HG02642 (cell line): ENCODE data around the gene ABCA13.

ENCODE experiments used
- ATAC-seq: cut with Tn5 transposase; IDR thresholded peaks from one replicate; pipeline ENCODE4 v1.9.1; 2021; ENCODE audit warnings: mild to moderate bottlenecking; ENCODE audit not compliant: unreplicated experiment, poor library complexity

Gene ABCA13

GRCh38 chr7:48224042-48224441 lies 52.8 kb downstream of the ABCA13 start:
- ATAC-seq, result no peak

DNA sequence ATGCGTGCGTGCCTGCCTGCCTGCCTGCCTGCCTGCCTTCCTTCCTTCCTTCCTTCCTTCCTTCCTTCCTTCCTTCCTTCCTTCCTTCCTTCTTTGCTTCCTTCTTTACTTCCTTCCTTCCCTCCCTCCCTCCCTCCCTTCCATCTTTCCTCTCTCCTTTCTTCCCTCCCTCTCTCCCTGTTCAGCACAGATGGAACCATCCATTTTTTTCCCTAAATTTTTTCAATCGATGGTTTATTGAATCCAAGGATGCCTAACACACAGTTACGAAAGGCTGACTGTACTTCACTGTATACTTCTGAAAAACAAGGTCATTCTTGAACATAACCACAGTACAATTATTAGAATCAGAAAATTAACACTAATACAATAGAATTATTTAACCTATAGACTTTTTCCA lies 53.8 kb downstream of the ABCA13 start:
- no peak for ATAC-seq

- no peak for ATAC-seq
These were observed 66.1 kb downstream of the ABCA13 start for GRCh38 chr7:48237354-48237753.

DNA sequence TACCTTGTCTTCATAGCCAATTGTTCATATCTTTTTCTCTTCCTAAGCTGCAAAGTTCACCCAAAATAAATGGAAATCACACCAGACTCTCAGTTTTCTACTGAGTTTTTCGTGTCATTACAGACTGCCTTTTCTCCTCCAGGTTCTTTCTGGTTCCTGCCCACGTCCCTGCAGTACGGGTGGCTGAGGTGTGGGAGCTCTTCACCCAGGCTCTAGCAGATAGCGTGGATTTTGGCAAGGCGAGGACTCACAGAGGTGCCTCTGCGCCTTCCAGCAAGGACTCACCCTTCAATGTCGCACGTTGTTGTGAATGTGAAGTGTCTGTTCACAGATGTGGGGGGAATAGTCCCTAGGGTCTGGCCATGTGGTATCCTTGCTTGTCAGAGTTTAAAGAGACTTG lies 71.6 kb downstream of the ABCA13 start:
- no peak for ATAC-seq

- no peak for ATAC-seq
These were observed 73.6 kb downstream of the ABCA13 start for GRCh38 chr7:48244864-48245271.

GRCh38 chr7:48245751-48246472 lies 74.7 kb downstream of the ABCA13 start:
- peak; percentile 80 for ATAC-seq

- no peak for ATAC-seq
These were observed 77.9 kb downstream of the ABCA13 start for GRCh38 chr7:48249166-48249565.

DNA sequence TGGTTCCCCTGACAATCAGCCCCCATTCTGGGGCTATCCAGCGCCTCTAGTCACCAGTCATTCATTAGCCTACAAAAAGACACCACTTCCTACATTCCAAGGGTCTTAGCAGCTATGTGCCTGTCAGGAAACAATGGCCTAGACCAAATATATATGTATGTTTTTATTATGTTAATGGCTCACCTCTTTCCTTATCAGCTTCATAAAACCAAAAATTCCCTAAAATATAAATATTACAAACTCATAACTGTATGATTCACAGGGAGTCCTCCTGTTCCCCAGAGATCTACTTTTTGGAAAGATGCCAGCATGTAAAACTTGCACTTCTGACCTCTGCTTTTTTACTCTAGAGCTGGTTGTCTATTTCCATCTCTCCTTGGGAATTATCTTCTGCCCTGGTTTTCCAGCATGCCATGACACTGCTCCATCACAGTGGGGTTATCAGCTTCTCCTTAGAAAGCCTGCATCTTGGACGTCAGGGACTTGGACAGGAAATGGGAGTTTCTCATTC lies 79.2 kb downstream of the ABCA13 start:
- ATAC-seq, result no peak

GRCh38 chr7:48251766-48252165 lies 80.5 kb downstream of the ABCA13 start:
- peak; percentile 94 for ATAC-seq

DNA sequence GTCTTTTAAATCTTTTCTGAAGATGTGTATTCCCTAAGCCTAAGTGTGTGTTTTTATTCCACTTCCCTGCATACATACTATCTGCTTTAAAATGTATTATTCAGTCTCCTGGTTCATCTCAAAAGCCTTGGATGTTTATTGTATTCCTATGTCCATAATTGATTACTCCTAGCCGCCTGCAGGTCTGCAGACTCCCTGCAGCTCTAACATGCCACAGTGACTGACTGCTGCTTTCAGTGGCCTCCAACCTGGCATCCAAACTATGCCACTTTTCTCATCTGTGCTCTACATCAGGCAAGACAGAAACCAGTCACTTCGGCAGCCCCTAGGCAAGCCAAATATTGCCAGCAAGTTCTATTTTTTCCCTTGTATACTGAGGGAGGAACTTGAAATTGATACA lies 81.7 kb downstream of the ABCA13 start:
- ATAC-seq, result no peak

- peak; percentile 52 for ATAC-seq
These were observed 83.8 kb downstream of the ABCA13 start for GRCh38 chr7:48255046-48255445.

GRCh38 chr7:48259463-48260280 lies 88.4 kb downstream of the ABCA13 start:
- no peak for ATAC-seq

- ATAC-seq, result no peak
These were observed 90.4 kb downstream of the ABCA13 start for GRCh38 chr7:48261696-48262095.

DNA sequence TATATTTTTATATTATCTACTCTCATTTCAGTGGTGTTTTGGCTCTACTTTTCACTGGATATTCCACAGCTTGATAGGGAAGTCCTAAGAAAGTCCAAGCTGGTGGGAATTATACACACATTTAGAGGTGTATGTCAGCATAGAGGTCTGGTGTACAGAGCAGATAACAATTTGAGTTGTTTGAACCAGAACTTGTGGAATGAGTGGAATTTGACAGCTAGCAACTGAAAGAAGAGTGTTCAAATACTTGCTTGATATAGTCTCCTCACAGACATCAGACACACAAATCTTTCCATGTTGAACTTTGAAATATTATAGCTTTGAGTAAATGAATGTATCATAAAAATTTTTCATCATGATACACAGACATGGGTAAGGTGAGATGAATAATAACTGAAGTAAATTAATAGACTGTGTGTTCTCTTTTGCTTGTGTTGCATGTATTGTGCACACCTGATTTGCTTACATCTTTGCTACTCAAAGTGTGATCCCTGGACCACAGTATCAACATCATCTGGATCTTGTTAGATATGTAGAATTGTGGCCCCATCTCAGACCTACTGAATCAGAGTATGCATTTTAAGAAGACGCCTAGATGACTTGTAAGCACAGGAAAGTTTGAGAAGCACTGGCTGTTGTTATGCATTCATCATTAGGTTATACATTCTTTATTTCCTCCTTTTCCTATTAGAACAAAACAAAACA lies 91.5 kb downstream of the ABCA13 start:
- no peak for ATAC-seq

- no peak for ATAC-seq
These were observed 92.0 kb downstream of the ABCA13 start for GRCh38 chr7:48263311-48263650.

DNA sequence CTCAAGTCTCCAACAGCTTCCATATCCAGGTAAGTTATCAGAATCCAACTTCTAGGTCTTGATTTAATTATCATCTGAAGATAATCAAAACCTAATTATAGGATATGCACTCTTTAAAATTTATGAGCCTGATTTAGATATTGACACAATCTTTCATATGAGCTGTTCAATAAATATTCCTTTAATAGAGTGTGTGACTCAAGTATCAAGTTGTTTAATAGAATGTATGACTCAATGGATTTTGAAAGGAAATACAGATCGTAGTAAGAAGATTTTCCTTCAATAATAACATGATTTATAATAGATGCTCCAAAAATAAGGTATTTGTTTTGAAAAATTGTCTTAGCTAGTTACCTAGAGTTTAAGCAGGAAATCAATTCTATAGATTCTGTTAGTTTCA lies 97.8 kb downstream of the ABCA13 start:
- ATAC-seq, result no peak

DNA sequence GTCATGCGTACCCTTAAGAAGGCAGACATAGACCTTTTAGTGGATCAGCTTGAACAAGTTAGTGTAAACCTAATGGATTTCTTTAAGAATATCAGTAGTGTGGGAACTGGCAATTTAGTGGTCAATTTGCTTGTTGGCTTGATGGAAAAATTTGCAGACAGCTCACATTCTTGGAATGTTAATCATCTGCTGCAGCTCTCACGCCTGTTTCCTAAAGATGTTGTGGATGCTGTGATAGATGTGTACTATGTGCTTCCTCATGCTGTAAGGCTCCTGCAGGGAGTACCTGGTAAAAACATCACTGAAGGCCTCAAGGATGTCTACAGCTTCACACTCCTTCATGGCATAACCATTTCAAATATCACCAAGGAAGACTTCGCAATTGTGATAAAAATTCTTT lies 103.4 kb downstream of the ABCA13 start:
- ATAC-seq, result no peak

- ATAC-seq, result no peak
These were observed 108.2 kb downstream of the ABCA13 start for GRCh38 chr7:48279420-48279819.

- no peak for ATAC-seq
These were observed 108.8 kb downstream of the ABCA13 start for GRCh38 chr7:48280100-48280499.

- ATAC-seq, result no peak
These were observed 114.1 kb downstream of the ABCA13 start for GRCh38 chr7:48285373-48285772.

DNA sequence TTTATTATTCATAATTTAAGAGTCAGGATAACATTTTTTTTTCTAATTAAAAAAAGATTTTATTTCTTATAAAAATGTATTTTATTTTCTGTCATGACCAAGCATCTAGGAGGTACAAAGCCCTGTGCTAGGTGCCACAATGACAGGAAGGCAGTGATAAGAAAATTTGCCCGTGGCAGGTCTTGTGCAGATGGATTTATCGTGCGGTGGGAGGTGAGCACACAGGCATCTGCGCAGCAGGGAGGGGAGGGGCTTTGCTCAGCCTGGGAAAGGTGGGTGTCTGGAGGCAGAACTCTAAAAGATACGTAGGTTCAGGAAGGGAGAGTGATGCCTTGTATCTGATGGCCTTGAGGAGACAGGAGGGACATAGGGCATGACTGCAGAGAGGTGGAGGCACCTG lies 115.6 kb downstream of the ABCA13 start:
- no peak for ATAC-seq
